ENCODE results near the gene EFNA2. TPM values are rescaled to one million over a fixed set of nuclear protein-coding genes. Genes with fewer than 3 reads are reported as not detected.
A peak's percentile ranks its signal among the peaks of the same experiment; 100 is the strongest.

Gene EFNA2
- total RNA-seq, 1 experiment from 2014 or later, result 11.4 TPM

DNA sequence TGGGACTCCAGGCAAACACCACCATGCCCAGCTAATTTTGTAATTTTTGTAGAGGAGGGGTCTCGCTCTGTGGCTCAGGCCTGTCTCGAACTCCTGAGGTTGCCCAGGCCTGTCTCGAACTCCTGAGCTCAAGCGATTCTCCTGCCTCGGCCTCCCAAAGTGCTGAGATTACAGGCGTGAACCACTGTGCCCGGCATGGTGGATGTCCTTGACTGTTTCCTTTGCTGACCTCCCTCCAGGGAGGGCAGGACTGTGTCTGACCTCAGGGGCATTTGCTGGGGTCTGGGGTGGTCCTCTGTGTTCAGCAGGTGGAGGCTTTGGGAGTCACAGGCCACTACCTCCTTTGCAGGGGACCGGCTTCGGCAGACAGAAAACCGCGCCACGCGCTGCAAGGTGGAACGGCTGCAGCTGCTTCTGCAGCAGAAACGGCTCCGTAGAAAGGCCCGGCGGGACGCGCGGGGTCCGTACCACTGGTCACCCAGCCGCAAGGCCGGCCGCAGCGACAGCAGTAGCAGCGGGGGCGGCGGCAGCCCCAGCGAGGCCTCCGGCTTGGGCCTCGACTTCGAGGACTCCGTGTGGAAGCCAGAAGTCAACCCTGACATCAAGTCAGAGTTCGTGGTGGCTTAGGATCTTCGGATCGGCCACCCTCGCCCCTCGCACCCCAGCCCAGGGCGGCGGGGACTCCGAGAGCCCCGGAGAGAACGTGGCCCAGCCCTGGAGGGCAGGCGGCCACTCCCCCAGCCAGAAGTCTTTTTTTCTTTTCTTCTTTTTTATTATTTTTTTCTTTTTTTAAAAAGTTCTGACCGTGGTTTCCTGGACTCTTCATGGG is 28.8 kb upstream of the EFNA2 start (continued):
- no peak for TF ChIP-seq ZNF121 (CRISPR knock-in tag; IDR thresholded peaks at IDR 0.05)
- TF ChIP-seq, protein P1, sequence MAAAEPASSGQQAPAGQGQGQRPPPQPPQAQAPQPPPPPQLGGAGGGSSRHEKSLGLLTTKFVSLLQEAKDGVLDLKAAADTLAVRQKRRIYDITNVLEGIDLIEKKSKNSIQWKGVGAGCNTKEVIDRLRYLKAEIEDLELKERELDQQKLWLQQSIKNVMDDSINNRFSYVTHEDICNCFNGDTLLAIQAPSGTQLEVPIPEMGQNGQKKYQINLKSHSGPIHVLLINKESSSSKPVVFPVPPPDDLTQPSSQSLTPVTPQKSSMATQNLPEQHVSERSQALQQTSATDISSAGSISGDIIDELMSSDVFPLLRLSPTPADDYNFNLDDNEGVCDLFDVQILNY (CRISPR knock-in tag; IDR thresholded peaks at IDR 0.05), result no peak
- TF ChIP-seq, protein P2, sequence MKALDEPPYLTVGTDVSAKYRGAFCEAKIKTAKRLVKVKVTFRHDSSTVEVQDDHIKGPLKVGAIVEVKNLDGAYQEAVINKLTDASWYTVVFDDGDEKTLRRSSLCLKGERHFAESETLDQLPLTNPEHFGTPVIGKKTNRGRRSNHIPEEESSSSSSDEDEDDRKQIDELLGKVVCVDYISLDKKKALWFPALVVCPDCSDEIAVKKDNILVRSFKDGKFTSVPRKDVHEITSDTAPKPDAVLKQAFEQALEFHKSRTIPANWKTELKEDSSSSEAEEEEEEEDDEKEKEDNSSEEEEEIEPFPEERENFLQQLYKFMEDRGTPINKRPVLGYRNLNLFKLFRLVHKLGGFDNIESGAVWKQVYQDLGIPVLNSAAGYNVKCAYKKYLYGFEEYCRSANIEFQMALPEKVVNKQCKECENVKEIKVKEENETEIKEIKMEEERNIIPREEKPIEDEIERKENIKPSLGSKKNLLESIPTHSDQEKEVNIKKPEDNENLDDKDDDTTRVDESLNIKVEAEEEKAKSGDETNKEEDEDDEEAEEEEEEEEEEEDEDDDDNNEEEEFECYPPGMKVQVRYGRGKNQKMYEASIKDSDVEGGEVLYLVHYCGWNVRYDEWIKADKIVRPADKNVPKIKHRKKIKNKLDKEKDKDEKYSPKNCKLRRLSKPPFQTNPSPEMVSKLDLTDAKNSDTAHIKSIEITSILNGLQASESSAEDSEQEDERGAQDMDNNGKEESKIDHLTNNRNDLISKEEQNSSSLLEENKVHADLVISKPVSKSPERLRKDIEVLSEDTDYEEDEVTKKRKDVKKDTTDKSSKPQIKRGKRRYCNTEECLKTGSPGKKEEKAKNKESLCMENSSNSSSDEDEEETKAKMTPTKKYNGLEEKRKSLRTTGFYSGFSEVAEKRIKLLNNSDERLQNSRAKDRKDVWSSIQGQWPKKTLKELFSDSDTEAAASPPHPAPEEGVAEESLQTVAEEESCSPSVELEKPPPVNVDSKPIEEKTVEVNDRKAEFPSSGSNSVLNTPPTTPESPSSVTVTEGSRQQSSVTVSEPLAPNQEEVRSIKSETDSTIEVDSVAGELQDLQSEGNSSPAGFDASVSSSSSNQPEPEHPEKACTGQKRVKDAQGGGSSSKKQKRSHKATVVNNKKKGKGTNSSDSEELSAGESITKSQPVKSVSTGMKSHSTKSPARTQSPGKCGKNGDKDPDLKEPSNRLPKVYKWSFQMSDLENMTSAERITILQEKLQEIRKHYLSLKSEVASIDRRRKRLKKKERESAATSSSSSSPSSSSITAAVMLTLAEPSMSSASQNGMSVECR (CRISPR knock-in tag; IDR thresholded peaks at IDR 0.05; ENCODE audit: borderline replicate concordance), result no peak
- no peak for TF ChIP-seq SP1 (CRISPR knock-in tag; conservative IDR thresholded peaks at IDR 0.05)
- no peak for TF ChIP-seq CREB1 (CRISPR knock-in tag; IDR thresholded peaks at IDR 0.05)

DNA sequence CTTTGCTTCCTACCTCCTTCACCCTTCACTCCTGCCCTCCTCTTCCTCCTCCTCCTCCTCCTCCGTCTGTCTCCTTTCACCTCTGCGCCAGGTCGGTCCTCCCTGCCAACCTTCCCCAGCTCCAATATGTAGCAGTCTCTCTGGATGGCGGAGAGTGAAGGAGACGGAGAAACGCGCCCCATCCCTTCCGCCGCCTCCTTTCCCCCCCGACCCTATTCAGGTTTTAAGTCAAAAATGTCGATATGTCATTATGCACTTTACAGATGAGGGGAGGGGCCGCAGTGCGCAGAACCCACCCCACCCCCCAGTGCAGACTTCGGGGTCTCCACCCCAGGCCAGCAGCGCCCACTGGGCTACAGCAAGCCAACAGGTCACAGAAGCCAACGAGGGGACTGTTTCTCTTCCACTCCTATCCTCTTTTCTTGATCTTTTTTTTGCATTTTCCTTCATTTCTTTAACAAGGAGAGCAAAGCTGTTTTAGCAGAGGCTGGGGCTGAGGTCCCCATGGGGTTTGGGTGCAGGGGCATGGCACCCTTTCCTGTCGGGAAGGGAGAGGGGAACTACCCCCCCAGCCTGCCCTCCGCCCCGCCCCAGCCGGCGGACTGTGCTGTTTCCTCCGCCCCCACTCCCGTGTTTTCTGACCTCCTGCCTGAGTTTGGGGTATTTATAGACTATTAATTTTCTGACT is 28.1 kb upstream of the EFNA2 start:
- H3K4me1 Mint-ChIP-seq, result peaks cover 42% of the 10 kb centered on the region
- peak overlapping the region; percentile 84 for H3K27ac Mint-ChIP-seq
- 0 out of 2 replicates have a peak overlapping the region, but pooled peaks have one; percentile 20 for H3K4me3 Mint-ChIP-seq
- DNase-seq (ENCODE audit: low spot score) (no peak), ATAC-seq (no peak)
- ChIA-PET POLR2A (interaction anchor here (0.9 to 1.6 kb wide), 2 partner anchors 9 to 12 kb away, joined by 3 to 6 read pairs; partner anchors contain the start of gene CIRBP), CTCF (interaction anchor here (2.3 to 15.6 kb wide), 2 partner anchors 9 to 15 kb away, joined by 17 to 648 read pairs; partner anchors contain the start of gene ATP5F1D)
- peaks cover 33% of the 10 kb centered on the region for H3K36me3 Mint-ChIP-seq
- H3K27me3 Mint-ChIP-seq (ENCODE audit: low read depth), result no peaks in the 10 kb centered on the region
- H3K9me3 Mint-ChIP-seq, result no peaks in the 10 kb centered on the region
- TF ChIP-seq CREM (CRISPR knock-in tag; IDR thresholded peaks at IDR 0.05) (no peak), NFYB (CRISPR knock-in tag; conservative IDR thresholded peaks at IDR 0.05; ENCODE audit: low read depth) (no peak), ZNF317 (CRISPR knock-in tag; IDR thresholded peaks at IDR 0.05; ENCODE audit: borderline replicate concordance, low read depth) (no peak), MYBL2 (CRISPR knock-in tag; IDR thresholded peaks at IDR 0.05) (no peak), NFE2L1 (CRISPR knock-in tag; IDR thresholded peaks at IDR 0.05) (no peak), ESRRA (CRISPR knock-in tag; IDR thresholded peaks at IDR 0.05; ENCODE audit: borderline replicate concordance) (no peak), ZNF121 (CRISPR knock-in tag; IDR thresholded peaks at IDR 0.05) (no peak)
- TF ChIP-seq, protein P3, sequence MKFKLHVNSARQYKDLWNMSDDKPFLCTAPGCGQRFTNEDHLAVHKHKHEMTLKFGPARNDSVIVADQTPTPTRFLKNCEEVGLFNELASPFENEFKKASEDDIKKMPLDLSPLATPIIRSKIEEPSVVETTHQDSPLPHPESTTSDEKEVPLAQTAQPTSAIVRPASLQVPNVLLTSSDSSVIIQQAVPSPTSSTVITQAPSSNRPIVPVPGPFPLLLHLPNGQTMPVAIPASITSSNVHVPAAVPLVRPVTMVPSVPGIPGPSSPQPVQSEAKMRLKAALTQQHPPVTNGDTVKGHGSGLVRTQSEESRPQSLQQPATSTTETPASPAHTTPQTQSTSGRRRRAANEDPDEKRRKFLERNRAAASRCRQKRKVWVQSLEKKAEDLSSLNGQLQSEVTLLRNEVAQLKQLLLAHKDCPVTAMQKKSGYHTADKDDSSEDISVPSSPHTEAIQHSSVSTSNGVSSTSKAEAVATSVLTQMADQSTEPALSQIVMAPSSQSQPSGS (CRISPR knock-in tag; IDR thresholded peaks at IDR 0.05; ENCODE audit: borderline replicate concordance, low read depth), result no peak
- TF ChIP-seq, protein P4, sequence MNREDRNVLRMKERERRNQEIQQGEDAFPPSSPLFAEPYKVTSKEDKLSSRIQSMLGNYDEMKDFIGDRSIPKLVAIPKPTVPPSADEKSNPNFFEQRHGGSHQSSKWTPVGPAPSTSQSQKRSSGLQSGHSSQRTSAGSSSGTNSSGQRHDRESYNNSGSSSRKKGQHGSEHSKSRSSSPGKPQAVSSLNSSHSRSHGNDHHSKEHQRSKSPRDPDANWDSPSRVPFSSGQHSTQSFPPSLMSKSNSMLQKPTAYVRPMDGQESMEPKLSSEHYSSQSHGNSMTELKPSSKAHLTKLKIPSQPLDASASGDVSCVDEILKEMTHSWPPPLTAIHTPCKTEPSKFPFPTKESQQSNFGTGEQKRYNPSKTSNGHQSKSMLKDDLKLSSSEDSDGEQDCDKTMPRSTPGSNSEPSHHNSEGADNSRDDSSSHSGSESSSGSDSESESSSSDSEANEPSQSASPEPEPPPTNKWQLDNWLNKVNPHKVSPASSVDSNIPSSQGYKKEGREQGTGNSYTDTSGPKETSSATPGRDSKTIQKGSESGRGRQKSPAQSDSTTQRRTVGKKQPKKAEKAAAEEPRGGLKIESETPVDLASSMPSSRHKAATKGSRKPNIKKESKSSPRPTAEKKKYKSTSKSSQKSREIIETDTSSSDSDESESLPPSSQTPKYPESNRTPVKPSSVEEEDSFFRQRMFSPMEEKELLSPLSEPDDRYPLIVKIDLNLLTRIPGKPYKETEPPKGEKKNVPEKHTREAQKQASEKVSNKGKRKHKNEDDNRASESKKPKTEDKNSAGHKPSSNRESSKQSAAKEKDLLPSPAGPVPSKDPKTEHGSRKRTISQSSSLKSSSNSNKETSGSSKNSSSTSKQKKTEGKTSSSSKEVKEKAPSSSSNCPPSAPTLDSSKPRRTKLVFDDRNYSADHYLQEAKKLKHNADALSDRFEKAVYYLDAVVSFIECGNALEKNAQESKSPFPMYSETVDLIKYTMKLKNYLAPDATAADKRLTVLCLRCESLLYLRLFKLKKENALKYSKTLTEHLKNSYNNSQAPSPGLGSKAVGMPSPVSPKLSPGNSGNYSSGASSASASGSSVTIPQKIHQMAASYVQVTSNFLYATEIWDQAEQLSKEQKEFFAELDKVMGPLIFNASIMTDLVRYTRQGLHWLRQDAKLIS (CRISPR knock-in tag; IDR thresholded peaks at IDR 0.05; ENCODE audit: borderline replicate concordance), result no peak
- TF ChIP-seq, protein P5, sequence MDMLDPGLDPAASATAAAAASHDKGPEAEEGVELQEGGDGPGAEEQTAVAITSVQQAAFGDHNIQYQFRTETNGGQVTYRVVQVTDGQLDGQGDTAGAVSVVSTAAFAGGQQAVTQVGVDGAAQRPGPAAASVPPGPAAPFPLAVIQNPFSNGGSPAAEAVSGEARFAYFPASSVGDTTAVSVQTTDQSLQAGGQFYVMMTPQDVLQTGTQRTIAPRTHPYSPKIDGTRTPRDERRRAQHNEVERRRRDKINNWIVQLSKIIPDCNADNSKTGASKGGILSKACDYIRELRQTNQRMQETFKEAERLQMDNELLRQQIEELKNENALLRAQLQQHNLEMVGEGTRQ (CRISPR knock-in tag; IDR thresholded peaks at IDR 0.05), result no peak
- TF ChIP-seq, protein P6, sequence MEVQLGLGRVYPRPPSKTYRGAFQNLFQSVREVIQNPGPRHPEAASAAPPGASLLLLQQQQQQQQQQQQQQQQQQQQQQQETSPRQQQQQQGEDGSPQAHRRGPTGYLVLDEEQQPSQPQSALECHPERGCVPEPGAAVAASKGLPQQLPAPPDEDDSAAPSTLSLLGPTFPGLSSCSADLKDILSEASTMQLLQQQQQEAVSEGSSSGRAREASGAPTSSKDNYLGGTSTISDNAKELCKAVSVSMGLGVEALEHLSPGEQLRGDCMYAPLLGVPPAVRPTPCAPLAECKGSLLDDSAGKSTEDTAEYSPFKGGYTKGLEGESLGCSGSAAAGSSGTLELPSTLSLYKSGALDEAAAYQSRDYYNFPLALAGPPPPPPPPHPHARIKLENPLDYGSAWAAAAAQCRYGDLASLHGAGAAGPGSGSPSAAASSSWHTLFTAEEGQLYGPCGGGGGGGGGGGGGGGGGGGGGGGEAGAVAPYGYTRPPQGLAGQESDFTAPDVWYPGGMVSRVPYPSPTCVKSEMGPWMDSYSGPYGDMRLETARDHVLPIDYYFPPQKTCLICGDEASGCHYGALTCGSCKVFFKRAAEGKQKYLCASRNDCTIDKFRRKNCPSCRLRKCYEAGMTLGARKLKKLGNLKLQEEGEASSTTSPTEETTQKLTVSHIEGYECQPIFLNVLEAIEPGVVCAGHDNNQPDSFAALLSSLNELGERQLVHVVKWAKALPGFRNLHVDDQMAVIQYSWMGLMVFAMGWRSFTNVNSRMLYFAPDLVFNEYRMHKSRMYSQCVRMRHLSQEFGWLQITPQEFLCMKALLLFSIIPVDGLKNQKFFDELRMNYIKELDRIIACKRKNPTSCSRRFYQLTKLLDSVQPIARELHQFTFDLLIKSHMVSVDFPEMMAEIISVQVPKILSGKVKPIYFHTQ (CRISPR knock-in tag; IDR thresholded peaks at IDR 0.05), result no peak
- TF ChIP-seq, protein P7, sequence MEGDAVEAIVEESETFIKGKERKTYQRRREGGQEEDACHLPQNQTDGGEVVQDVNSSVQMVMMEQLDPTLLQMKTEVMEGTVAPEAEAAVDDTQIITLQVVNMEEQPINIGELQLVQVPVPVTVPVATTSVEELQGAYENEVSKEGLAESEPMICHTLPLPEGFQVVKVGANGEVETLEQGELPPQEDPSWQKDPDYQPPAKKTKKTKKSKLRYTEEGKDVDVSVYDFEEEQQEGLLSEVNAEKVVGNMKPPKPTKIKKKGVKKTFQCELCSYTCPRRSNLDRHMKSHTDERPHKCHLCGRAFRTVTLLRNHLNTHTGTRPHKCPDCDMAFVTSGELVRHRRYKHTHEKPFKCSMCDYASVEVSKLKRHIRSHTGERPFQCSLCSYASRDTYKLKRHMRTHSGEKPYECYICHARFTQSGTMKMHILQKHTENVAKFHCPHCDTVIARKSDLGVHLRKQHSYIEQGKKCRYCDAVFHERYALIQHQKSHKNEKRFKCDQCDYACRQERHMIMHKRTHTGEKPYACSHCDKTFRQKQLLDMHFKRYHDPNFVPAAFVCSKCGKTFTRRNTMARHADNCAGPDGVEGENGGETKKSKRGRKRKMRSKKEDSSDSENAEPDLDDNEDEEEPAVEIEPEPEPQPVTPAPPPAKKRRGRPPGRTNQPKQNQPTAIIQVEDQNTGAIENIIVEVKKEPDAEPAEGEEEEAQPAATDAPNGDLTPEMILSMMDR (IDR thresholded peaks at IDR 0.05), result no peak

All from WTC11 (cell line).